ENCODE measurements around the gene USP54.
"Not testable (repeated sequence)": the region's sequence is repeated elsewhere in the genome, so short reads cannot be mapped to it uniquely, and the experiment has no call there.

USP54 gene

DNA sequence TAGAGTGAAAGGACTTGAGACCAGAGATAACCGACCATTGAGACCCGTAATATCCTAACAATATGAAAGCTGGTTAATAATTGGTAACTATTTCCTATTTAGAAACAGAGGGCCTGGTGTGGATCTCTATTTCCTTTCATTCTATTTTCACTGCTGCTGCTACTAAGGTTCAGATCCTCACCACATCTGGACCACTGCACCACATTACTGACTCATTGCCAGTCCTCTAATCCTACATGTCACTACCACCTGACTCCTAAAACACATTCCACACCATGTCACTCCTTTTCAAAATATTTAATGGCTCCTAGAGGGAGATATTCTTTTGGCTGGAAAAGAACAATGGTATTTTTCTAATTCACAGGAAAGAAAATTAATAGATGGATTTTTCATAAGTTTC is 6.4 kb downstream of the USP54 start:
- H3K4me3 ChIP-seq (replicated peaks; ENCODE audit: insufficient read depth, low read length): no peak overlapping the region
- TF ChIP-seq, protein P1, sequence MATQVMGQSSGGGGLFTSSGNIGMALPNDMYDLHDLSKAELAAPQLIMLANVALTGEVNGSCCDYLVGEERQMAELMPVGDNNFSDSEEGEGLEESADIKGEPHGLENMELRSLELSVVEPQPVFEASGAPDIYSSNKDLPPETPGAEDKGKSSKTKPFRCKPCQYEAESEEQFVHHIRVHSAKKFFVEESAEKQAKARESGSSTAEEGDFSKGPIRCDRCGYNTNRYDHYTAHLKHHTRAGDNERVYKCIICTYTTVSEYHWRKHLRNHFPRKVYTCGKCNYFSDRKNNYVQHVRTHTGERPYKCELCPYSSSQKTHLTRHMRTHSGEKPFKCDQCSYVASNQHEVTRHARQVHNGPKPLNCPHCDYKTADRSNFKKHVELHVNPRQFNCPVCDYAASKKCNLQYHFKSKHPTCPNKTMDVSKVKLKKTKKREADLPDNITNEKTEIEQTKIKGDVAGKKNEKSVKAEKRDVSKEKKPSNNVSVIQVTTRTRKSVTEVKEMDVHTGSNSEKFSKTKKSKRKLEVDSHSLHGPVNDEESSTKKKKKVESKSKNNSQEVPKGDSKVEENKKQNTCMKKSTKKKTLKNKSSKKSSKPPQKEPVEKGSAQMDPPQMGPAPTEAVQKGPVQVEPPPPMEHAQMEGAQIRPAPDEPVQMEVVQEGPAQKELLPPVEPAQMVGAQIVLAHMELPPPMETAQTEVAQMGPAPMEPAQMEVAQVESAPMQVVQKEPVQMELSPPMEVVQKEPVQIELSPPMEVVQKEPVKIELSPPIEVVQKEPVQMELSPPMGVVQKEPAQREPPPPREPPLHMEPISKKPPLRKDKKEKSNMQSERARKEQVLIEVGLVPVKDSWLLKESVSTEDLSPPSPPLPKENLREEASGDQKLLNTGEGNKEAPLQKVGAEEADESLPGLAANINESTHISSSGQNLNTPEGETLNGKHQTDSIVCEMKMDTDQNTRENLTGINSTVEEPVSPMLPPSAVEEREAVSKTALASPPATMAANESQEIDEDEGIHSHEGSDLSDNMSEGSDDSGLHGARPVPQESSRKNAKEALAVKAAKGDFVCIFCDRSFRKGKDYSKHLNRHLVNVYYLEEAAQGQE (IDR thresholded peaks at IDR 0.05; ENCODE audit: insufficient replicate concordance, low read depth): no peak
- TF ChIP-seq SPI1 (IDR thresholded peaks at IDR 0.05; ENCODE audit: borderline replicate concordance, low read depth): no peak
- no peak for DNase-seq (ENCODE audit: low read depth in 1 of 2, low spot score in 1 of 2)
- no peak overlapping the region for H3K27ac ChIP-seq (replicated peaks)
- H3K27me3 ChIP-seq (ENCODE audit: insufficient read depth, poor library complexity, severe bottlenecking): no peaks in the 10 kb centered on the region

DNA sequence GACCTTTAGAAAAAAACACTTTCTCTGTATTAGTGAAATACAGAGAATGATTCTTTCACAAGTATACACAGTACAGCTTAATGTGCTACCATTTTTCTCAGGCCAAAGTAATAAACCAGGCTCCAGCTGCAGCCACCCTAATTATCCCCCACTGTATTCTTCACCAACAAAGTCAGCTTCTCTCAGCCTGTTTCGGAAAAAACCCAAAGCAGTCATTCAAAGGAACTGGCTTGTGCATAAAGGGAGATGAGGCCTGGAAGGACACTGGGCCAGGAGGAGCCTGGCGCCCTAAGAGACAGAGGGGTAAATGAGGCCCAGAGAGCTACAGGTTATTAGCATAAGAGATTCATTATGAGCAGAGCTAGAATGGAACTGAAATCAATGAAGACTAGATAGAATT is 9.2 kb downstream of the USP54 start:
- Histone ChIP-seq H3K4me3 (replicated peaks; ENCODE audit: insufficient read depth, low read length) (no peak overlapping the region), H3K27ac (replicated peaks) (no peak overlapping the region), H3K27me3 (ENCODE audit: insufficient read depth, poor library complexity, severe bottlenecking) (no peaks in the 10 kb centered on the region)
- TF ChIP-seq, protein P2, sequence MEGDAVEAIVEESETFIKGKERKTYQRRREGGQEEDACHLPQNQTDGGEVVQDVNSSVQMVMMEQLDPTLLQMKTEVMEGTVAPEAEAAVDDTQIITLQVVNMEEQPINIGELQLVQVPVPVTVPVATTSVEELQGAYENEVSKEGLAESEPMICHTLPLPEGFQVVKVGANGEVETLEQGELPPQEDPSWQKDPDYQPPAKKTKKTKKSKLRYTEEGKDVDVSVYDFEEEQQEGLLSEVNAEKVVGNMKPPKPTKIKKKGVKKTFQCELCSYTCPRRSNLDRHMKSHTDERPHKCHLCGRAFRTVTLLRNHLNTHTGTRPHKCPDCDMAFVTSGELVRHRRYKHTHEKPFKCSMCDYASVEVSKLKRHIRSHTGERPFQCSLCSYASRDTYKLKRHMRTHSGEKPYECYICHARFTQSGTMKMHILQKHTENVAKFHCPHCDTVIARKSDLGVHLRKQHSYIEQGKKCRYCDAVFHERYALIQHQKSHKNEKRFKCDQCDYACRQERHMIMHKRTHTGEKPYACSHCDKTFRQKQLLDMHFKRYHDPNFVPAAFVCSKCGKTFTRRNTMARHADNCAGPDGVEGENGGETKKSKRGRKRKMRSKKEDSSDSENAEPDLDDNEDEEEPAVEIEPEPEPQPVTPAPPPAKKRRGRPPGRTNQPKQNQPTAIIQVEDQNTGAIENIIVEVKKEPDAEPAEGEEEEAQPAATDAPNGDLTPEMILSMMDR (IDR thresholded peaks at IDR 0.05; ENCODE audit: insufficient read depth, low read length): no peak
- TF ChIP-seq SPI1 (IDR thresholded peaks at IDR 0.05; ENCODE audit: borderline replicate concordance, low read depth) (no peak), GABPA (IDR thresholded peaks at IDR 0.05; ENCODE audit: low read depth) (no peak), POLR2AphosphoS5 (IDR thresholded peaks at IDR 0.05; ENCODE audit: low read depth) (no peak)
- TF ChIP-seq, protein P1 (IDR thresholded peaks at IDR 0.05; ENCODE audit: insufficient replicate concordance, low read depth): no peak
- DNase-seq (ENCODE audit: low read depth in 1 of 2, low spot score in 1 of 2): no peak

DNA sequence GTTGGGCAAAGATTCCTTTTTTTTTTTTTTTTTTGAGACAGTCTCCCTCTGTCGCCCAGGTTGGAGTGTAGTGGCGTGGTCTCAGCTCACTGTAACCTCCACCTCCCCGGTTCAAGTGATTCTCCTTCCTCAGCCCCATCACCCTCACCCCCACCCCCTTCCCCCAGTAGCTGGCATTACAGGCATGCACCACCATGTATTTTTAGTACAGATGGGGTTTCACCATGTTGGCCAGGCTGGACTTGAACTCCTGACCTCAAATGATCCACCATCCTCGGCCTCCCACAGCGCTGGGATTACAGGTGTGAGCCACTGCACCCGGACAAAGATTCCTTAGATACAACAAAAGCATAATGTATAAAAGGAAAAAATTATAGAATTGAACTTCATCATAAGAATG is 12.2 kb downstream of the USP54 start:
- H3K27me3 ChIP-seq (ENCODE audit: insufficient read depth, poor library complexity, severe bottlenecking); DNase-seq (ENCODE audit: low read depth in 1 of 2, low spot score in 1 of 2); H3K4me3 ChIP-seq (replicated peaks; ENCODE audit: insufficient read depth, low read length); H3K27ac ChIP-seq (replicated peaks): not testable (repeated sequence)

DNA sequence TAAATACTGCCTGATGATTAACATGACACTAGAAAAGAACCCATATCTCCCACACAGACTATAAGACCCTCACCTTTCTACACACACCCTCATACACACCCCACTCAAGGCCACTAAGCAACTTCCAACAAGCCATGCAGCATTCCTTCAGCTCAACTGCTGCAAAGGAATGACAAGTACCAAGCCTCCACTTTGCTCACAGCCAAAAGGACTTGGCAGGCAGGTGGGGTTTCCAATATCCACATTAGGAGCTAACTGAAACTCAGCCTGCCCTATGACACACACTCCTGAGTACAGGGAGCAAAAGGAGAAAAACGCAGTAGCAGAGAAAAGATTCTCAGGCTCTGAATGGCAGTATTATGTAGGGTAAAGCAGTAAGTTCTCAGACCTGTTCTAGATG is 13.4 kb downstream of the USP54 start:
- Histone ChIP-seq H3K27ac (replicated peaks) (no peak overlapping the region), H3K27me3 (ENCODE audit: insufficient read depth, poor library complexity, severe bottlenecking) (no peaks in the 10 kb centered on the region), H3K4me3 (replicated peaks; ENCODE audit: insufficient read depth, low read length) (no peak overlapping the region)
- TF ChIP-seq GABPA (IDR thresholded peaks at IDR 0.05; ENCODE audit: low read depth) (no peak), SPI1 (IDR thresholded peaks at IDR 0.05; ENCODE audit: borderline replicate concordance, low read depth) (no peak), POLR2AphosphoS5 (IDR thresholded peaks at IDR 0.05; ENCODE audit: low read depth) (no peak)
- TF ChIP-seq, protein P2 (IDR thresholded peaks at IDR 0.05; ENCODE audit: insufficient read depth, low read length): no peak
- TF ChIP-seq, protein P1 (IDR thresholded peaks at IDR 0.05; ENCODE audit: insufficient replicate concordance, low read depth): no peak
- no peak for DNase-seq (ENCODE audit: low read depth in 1 of 2, low spot score in 1 of 2)
